GM23338 (cell line): ENCODE measurements around the gene MYO1G.

ENCODE experiments used
- CREB1 ChIP-seq: fragments of 250-450 bp; sonication (Bioruptor Pico); IDR thresholded peaks from 2 replicates; pipeline ENCODE4 v1.5.0; 2020; ENCODE audit warnings: low read depth, mild to moderate bottlenecking, moderate library complexity
- CTCF ChIP-seq, 2 experiments: fragments of 200-600 bp in 1 of 2; sonication (generic) in 1 of 2; conservative IDR thresholded peaks; 2 replicates each; pipeline versions ENCODE4 v1.5.1 to v1.6.1; 2016 to 2017; ENCODE audit warnings: antibody characterized with exemption in 2 of 2, low read depth in 2 of 2, mild to moderate bottlenecking in 2 of 2, moderate library complexity in 1 of 2
- ETS1 ChIP-seq: IDR thresholded peaks from 2 replicates; pipeline ENCODE4 v1.6.1; 2016; ENCODE audit warnings: antibody characterized with exemption
- EZH2 ChIP-seq: fragments of 200-600 bp; sonication (generic); IDR thresholded peaks from one replicate; pipeline ENCODE4 v1.8.0; 2017; ENCODE audit warnings: antibody characterized with exemption, mild to moderate bottlenecking, low read depth; ENCODE audit not compliant: unreplicated experiment
- EZH2phosphoT487 ChIP-seq: fragments of 200-600 bp; sonication (generic); IDR thresholded peaks from one replicate; pipeline ENCODE4 v1.8.1; 2018; ENCODE audit warnings: antibody characterized with exemption; ENCODE audit not compliant: unreplicated experiment
- JUNB ChIP-seq: IDR thresholded peaks from one replicate; pipeline ENCODE4 v1.6.1; 2016; ENCODE audit warnings: antibody characterized with exemption; ENCODE audit not compliant: unreplicated experiment
- NANOG ChIP-seq: IDR thresholded peaks from 2 replicates; pipeline ENCODE4 v1.6.1; 2016; ENCODE audit warnings: antibody characterized with exemption, borderline replicate concordance
- POLR2AphosphoS5 ChIP-seq: IDR thresholded peaks from 2 replicates; pipeline ENCODE4 v1.6.1; 2016; ENCODE audit warnings: antibody characterized with exemption, low read depth
- REST ChIP-seq: IDR thresholded peaks from one replicate; pipeline ENCODE4 v1.6.1; 2018; ENCODE audit warnings: antibody characterized with exemption; ENCODE audit not compliant: unreplicated experiment
- STAT1 ChIP-seq: IDR thresholded peaks from one replicate; pipeline ENCODE4 v1.6.1; 2016; ENCODE audit warnings: antibody characterized with exemption; ENCODE audit not compliant: unreplicated experiment
- ZNF462 ChIP-seq: fragments of 250-450 bp; sonication (Bioruptor Pico); IDR thresholded peaks from 2 replicates; pipeline ENCODE4 v1.5.0; 2020; ENCODE audit warnings: mild to moderate bottlenecking, moderate library complexity

- TF ChIP-seq CTCF (conservative IDR thresholded peaks at IDR 0.05; ENCODE audit: low read depth in 2 of 2) (no peak), CREB1 (CRISPR knock-in tag) (no peak), EZH2phosphoT487 (no peak), ETS1 (no peak), EZH2 (no peak), POLR2AphosphoS5 (no peak), REST (no peak), JUNB (no peak), ZNF462 (CRISPR knock-in tag) (no peak), NANOG (no peak), STAT1 (no peak)
Observed at GRCh38 chr7:44914992-44915607, 63.7 kb downstream of the MYO1G start.
